Neural progenitor cell (in vitro differentiated cells): Measurements from ENCODE around the gene ZNF564.

Experiments used
- EZH2phosphoT487 ChIP-seq: fragments of 200-600 bp; sonication (generic); IDR thresholded peaks from 2 replicates; pipeline ENCODE4 v1.6.1; 2017; ENCODE audit warnings: antibody characterized with exemption
- TF ChIP-seq, protein P1 (sequence below): fragments of 200-600 bp; sonication (generic); IDR thresholded peaks from 2 replicates; pipeline ENCODE4 v1.5.1; 2017; ENCODE audit warnings: antibody characterized with exemption, mild to moderate bottlenecking

DNA sequence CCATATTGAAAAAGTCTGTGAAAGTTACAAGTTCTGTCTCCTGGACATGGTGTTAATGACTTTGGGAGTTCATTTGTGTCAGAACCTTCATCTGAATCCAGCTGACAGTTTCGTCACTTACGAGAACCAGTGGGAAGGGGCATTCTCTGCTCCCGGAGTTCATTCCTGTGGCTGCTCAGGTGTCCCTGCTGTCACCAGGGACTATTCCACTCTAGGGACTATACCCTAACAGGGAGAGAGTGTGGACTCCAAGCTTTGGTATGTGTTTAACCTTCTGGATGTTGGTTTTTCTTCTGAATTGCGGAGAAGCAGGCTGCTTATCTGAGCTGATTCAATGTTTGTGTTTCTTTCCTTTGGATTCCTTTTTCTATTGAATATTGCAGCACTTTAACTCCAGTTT lies 54.2 kb downstream of the ZNF564 start:
- TF ChIP-seq, protein P1, sequence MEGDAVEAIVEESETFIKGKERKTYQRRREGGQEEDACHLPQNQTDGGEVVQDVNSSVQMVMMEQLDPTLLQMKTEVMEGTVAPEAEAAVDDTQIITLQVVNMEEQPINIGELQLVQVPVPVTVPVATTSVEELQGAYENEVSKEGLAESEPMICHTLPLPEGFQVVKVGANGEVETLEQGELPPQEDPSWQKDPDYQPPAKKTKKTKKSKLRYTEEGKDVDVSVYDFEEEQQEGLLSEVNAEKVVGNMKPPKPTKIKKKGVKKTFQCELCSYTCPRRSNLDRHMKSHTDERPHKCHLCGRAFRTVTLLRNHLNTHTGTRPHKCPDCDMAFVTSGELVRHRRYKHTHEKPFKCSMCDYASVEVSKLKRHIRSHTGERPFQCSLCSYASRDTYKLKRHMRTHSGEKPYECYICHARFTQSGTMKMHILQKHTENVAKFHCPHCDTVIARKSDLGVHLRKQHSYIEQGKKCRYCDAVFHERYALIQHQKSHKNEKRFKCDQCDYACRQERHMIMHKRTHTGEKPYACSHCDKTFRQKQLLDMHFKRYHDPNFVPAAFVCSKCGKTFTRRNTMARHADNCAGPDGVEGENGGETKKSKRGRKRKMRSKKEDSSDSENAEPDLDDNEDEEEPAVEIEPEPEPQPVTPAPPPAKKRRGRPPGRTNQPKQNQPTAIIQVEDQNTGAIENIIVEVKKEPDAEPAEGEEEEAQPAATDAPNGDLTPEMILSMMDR, result no peak
- no peak for TF ChIP-seq EZH2phosphoT487
